ENCODE results near the gene PDZD2. TPM values are rescaled to one million over a fixed set of nuclear protein-coding genes. Genes with fewer than 3 reads are reported as not detected.
"Not testable (repeated sequence)": the region's sequence is repeated elsewhere in the genome, so short reads cannot be mapped to it uniquely, and the experiment has no call there.

The PDZD2 gene
- total RNA-seq, 4 donors from 2014 or later, result 2.8 to 5.3 (median 4.0) TPM

DNA sequence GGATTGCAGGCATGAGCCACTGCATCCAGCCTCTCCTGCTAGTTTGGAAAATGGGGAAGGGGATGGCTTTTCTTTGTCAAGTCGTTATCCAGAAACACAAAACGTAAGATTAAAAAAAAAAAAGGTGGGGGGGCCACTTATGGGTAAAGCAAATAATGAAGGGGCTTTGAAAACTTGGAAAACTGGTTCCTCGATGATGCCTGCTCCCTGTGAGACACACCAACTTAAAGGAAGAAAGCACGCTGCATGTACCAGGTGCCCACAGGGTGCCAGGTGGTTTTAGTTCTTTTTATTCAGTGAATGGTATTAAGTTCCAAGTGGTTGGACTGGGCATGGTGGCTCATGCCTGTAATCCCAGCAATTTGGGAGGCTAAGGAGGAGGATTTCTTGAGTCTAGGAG lies 365.1 kb downstream of the PDZD2 start:
- Histone ChIP-seq H3K9me3 (no peaks in the 10 kb centered on the region), H3K36me3 (no peaks in the 10 kb centered on the region), H3K27me3 (no peaks in the 10 kb centered on the region), H3K4me1 (no peaks in the 10 kb centered on the region), H3K4me3 (no peak overlapping the region), H3K27ac (no peak overlapping the region)
- intact Hi-C loops (cut with DNase I; ENCODE audit: low total_unique reads), result no loop called here
- TF ChIP-seq POLR2A (IDR thresholded peaks at IDR 0.05), result no peak
- ATAC-seq, result no peak
- DNase-seq, result no peak
- in situ Hi-C loops (cut with MboI; ENCODE audit: low sequenced_read_pairs in 4 of 4), result no loop called here

DNA sequence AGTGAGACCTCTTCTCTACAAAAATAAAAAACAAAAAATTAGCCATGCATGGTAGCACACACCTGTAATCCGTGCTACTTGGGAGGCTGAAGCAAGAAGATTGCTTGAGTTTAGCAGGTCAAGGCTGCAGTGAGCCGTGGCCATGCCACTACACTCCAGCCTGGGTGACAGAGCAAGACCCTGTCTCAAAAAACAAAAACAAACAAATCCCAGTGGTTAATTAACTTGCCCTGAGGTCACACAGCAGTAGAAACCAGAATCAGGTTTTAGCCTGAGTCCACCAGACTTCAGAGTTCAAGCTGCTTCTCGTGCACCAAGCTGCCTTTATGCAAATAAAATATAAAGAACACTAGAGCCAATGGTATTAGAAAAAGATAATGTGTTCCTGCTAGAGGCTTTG lies 365.5 kb downstream of the PDZD2 start:
- H3K9me3 ChIP-seq, result no peaks in the 10 kb centered on the region
- no peak overlapping the region for H3K4me3 ChIP-seq
- DNase-seq (no peak), ATAC-seq (no peak)
- no peaks in the 10 kb centered on the region for H3K36me3 ChIP-seq
- H3K27ac ChIP-seq, result no peak overlapping the region
- in situ Hi-C loops (cut with MboI; ENCODE audit: low sequenced_read_pairs in 4 of 4), result no loop called here
- H3K4me1 ChIP-seq, result no peaks in the 10 kb centered on the region
- TF ChIP-seq POLR2A (IDR thresholded peaks at IDR 0.05) (no peak), CTCF (IDR thresholded peaks at IDR 0.05 in 4 of 5, conservative IDR thresholded peaks at IDR 0.05 in 1 of 5) (no peak)
- intact Hi-C loops (cut with DNase I; ENCODE audit: low total_unique reads), result no loop called here
- no peaks in the 10 kb centered on the region for H3K27me3 ChIP-seq

GRCh38 chr5:32008746-32009145 lies 369.8 kb downstream of the PDZD2 start:
- Histone ChIP-seq H3K9me3 (no peaks in the 10 kb centered on the region), H3K4me1 (no peaks in the 10 kb centered on the region), H3K36me3 (no peaks in the 10 kb centered on the region), H3K27ac (no peak overlapping the region), H3K4me3 (no peak overlapping the region), H3K27me3 (no peaks in the 10 kb centered on the region)
- no peak for DNase-seq
- in situ Hi-C loops (cut with MboI; ENCODE audit: low sequenced_read_pairs in 4 of 4), result no loop called here
- ATAC-seq, result no peak
- intact Hi-C loops (cut with DNase I; ENCODE audit: low total_unique reads), result no loop called here
- TF ChIP-seq CTCF (IDR thresholded peaks at IDR 0.05 in 4 of 5, conservative IDR thresholded peaks at IDR 0.05 in 1 of 5) (no peak), POLR2A (IDR thresholded peaks at IDR 0.05) (no peak)

DNA sequence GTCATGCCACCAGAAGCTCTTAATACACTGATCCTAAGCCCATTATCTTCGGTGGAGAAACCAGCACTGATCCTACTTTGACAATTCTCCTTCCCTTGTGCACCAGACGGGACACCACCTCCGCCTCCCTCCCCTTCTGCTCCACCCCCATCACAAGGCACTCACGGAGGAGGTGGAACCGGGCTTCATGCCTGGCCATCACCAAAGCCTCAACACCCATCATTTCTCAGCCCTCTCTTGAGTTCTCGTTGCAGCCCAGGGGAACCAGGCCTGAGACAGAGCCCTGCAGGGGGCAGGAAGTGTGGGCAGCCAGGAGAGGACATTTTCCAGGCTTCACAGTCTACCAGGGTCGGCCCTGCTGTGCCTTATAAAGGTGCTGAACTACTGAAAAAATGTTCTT lies 374.7 kb downstream of the PDZD2 start:
- no peaks in the 10 kb centered on the region for H3K27me3 ChIP-seq
- no peaks in the 10 kb centered on the region for H3K9me3 ChIP-seq
- H3K27ac ChIP-seq, result no peak overlapping the region
- no peak overlapping the region for H3K4me3 ChIP-seq
- DNase-seq (no peak), ATAC-seq (no peak)
- peaks cover 9 to 13% of the 10 kb centered on the region in 2 donors for H3K4me1 ChIP-seq
- no peaks in the 10 kb centered on the region for H3K36me3 ChIP-seq
- in situ Hi-C loops (cut with MboI; ENCODE audit: low sequenced_read_pairs in 4 of 4), result no loop called here
- intact Hi-C loops (cut with DNase I; ENCODE audit: low total_unique reads), result no loop called here
- TF ChIP-seq POLR2A (IDR thresholded peaks at IDR 0.05) (no peak), CTCF (IDR thresholded peaks at IDR 0.05 in 4 of 5, conservative IDR thresholded peaks at IDR 0.05 in 1 of 5) (no peak)

DNA sequence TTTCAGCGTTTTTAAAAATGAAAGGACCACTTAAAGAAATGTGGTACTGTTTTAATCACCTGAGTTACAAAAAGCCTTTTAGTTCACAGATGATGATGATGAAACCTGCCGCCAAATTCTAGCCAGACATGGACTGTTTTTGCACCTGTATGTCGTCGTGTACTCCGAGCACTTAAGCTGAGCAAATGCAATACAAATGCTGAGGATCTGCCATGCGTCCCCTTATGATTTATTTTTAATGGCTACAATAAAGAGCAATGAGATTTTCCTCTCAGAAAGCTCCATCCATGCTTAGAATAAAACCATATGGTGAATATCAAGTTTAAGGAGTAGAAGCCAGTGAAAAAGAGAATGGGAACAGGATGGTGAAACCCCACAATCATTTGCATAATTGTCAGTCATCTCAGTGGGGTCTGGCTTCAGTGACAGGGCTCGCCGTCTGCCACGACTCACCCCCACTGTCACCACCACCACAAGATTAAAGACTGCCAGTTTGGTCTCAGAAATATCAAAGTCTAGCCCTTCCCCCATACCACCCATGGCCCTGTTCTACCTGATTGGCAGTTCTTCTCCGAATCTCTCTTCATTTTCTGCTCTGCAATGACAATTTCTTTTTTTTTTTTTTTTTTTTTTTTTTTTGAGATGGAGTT lies 375.3 kb downstream of the PDZD2 start:
- in situ Hi-C loops (cut with MboI; ENCODE audit: low sequenced_read_pairs in 4 of 4), result no loop called here
- Histone ChIP-seq H3K36me3 (no peaks in the 10 kb centered on the region), H3K4me1 (peaks cover 9 to 17% of the 10 kb centered on the region in 2 donors), H3K27me3 (no peaks in the 10 kb centered on the region), H3K27ac (no peak overlapping the region), H3K9me3 (no peaks in the 10 kb centered on the region), H3K4me3 (no peak overlapping the region)
- DNase-seq (no peak), ATAC-seq (no peak)
- TF ChIP-seq CTCF (IDR thresholded peaks at IDR 0.05 in 4 of 5, conservative IDR thresholded peaks at IDR 0.05 in 1 of 5), result no peak
- no peak for TF ChIP-seq POLR2A (IDR thresholded peaks at IDR 0.05)
- intact Hi-C loops (cut with DNase I; ENCODE audit: low total_unique reads), result no loop called here

- H3K27ac ChIP-seq; H3K4me3 ChIP-seq; H3K36me3 ChIP-seq; in situ Hi-C loops (cut with MboI; ENCODE audit: low sequenced_read_pairs in 4 of 4); ATAC-seq; DNase-seq; intact Hi-C loops (cut with DNase I; ENCODE audit: low total_unique reads); H3K9me3 ChIP-seq; H3K27me3 ChIP-seq: not testable (repeated sequence)
- H3K4me1 ChIP-seq, result peaks cover 9 to 17% of the 10 kb centered on the region in 2 donors
Observed at GRCh38 chr5:32015262-32015661, 376.3 kb downstream of the PDZD2 start.

Measured in gastrocnemius medialis (tissue), 4 donors.